Measurements from ENCODE around the gene BMS1.

DNA sequence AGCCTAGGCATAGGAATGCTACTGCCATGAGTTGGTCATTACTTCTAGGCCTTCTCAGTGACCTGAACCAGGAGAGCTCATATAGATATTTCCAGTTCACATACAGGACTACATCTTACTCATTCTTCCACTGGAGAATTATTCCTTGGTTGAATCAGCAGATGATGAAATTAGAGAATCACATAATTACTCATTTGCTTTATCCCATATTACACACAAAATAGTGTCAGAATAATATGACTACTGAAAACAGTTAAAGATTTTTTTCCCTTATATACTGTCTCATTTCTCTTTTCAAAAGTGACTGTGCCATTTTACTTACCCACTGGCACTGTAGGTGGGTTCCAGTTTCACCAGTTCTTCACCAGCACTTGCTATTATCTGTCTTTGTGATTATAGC is 18.5 kb downstream of the BMS1 start:
- TF ChIP-seq POLR2AphosphoS5 (IDR thresholded peaks at IDR 0.05; ENCODE audit: low read depth, low read length) (no peak), SIN3A (IDR thresholded peaks at IDR 0.05; ENCODE audit: borderline replicate concordance, insufficient read depth, low read length) (no peak), FOXP2 (optimal IDR thresholded peaks at IDR 0.05; ENCODE audit: borderline replicate concordance, extremely low read depth, extremely low read length, insufficient read depth) (no peak)
- TF ChIP-seq, protein P1, sequence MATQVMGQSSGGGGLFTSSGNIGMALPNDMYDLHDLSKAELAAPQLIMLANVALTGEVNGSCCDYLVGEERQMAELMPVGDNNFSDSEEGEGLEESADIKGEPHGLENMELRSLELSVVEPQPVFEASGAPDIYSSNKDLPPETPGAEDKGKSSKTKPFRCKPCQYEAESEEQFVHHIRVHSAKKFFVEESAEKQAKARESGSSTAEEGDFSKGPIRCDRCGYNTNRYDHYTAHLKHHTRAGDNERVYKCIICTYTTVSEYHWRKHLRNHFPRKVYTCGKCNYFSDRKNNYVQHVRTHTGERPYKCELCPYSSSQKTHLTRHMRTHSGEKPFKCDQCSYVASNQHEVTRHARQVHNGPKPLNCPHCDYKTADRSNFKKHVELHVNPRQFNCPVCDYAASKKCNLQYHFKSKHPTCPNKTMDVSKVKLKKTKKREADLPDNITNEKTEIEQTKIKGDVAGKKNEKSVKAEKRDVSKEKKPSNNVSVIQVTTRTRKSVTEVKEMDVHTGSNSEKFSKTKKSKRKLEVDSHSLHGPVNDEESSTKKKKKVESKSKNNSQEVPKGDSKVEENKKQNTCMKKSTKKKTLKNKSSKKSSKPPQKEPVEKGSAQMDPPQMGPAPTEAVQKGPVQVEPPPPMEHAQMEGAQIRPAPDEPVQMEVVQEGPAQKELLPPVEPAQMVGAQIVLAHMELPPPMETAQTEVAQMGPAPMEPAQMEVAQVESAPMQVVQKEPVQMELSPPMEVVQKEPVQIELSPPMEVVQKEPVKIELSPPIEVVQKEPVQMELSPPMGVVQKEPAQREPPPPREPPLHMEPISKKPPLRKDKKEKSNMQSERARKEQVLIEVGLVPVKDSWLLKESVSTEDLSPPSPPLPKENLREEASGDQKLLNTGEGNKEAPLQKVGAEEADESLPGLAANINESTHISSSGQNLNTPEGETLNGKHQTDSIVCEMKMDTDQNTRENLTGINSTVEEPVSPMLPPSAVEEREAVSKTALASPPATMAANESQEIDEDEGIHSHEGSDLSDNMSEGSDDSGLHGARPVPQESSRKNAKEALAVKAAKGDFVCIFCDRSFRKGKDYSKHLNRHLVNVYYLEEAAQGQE (IDR thresholded peaks at IDR 0.05; ENCODE audit: insufficient read depth in 1 of 2, low read depth in 2 of 2, low read length in 2 of 2): no peak

Measured in PFSK-1 (cell line).